BJ (cell line): ENCODE measurements around the gene EMID1. TPM values are rescaled to one million over a fixed set of nuclear protein-coding genes. Genes with fewer than 3 reads are reported as not detected.

Experiments used
- CTCF ChIA-PET: fragments of 350-600 bp; formaldehyde crosslinking; extraction: SDS; loops from one replicate; lab custom pipeline; 2021; ENCODE audit warnings: antibody characterized with exemption, inconsistent platforms; lab: Yijun Ruan, JAX
- POLR2A ChIA-PET: fragments of 300-600 bp; sonication (Branson Sonifier 250); formaldehyde crosslinking; extraction: SDS; loops from one replicate; lab custom pipeline; 2021; ENCODE audit warnings: antibody characterized with exemption; lab: Charles Lee
- DNase-seq: peaks from one replicate; pipeline ENCODE4 v3.0.0-alpha.2; 2011; ENCODE audit warnings: low read depth
- H3K27me3 ChIP-seq: 2 replicates; pipeline ENCODE4 v1.6.0; 2011; ENCODE audit warnings: low read length; ENCODE audit not compliant: control insufficient read depth, insufficient read depth
- H3K36me3 ChIP-seq: 2 replicates; pipeline ENCODE4 v1.5.1; 2011; ENCODE audit warnings: low read length; ENCODE audit not compliant: control insufficient read depth, insufficient read depth
- H3K4me3 ChIP-seq: 2 replicates; pipeline ENCODE4 v1.5.1; 2011; ENCODE audit warnings: low read depth, mild to moderate bottlenecking, control low read depth, low read length
- polyA plus RNA-seq: library from polyadenylated mRNA; depleted of rRNA; stranded (reverse); fragments of >200 nt; gene quantifications from 2 replicates; pipeline ENCODE4 v1.2.3, GENCODE V29; 2011
- TF ChIP-seq, protein P1 (sequence below): IDR thresholded peaks from 2 replicates; pipeline ENCODE4 v1.5.1; 2011; ENCODE audit warnings: low read depth, mild to moderate bottlenecking, control low read depth, inconsistent platforms, low read length, moderate library complexity; ENCODE audit not compliant: insufficient read depth

Gene EMID1
- polyA plus RNA-seq, 1 experiment, result 0.05 TPM

DNA sequence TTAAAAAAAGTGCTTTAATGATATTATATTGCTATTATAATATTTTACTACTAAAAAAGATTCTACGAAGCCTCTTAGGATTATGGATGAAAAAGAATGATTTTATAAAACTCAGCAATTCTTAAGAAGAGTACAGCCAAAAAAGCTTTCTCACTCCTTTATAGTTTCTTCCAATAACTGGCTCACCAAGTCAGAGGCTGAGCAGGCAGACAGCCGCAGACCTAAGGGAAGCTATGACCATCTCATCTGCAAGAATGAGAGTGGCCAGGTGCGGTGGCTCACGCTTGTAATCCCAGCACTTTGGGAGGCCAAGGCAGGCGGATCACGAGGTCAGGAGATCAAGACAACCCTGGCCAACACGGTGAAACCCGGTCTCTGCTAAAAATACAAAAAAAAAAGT is 12.7 kb upstream of the EMID1 start:
- no peak for DNase-seq
- TF ChIP-seq, protein P1, sequence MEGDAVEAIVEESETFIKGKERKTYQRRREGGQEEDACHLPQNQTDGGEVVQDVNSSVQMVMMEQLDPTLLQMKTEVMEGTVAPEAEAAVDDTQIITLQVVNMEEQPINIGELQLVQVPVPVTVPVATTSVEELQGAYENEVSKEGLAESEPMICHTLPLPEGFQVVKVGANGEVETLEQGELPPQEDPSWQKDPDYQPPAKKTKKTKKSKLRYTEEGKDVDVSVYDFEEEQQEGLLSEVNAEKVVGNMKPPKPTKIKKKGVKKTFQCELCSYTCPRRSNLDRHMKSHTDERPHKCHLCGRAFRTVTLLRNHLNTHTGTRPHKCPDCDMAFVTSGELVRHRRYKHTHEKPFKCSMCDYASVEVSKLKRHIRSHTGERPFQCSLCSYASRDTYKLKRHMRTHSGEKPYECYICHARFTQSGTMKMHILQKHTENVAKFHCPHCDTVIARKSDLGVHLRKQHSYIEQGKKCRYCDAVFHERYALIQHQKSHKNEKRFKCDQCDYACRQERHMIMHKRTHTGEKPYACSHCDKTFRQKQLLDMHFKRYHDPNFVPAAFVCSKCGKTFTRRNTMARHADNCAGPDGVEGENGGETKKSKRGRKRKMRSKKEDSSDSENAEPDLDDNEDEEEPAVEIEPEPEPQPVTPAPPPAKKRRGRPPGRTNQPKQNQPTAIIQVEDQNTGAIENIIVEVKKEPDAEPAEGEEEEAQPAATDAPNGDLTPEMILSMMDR, result no peak
- H3K4me3 ChIP-seq, result no peak overlapping the region
- peaks cover 1% of the 10 kb centered on the region for H3K27me3 ChIP-seq
- POLR2A ChIA-PET, result no interaction called here
- CTCF ChIA-PET, result interaction anchor here (0.7 to 1.6 kb wide), 3 partner anchors 17 to 52 kb away, joined by 3 read pairs; no protein-coding TSS in a partner anchor
- no peaks in the 10 kb centered on the region for H3K36me3 ChIP-seq

DNA sequence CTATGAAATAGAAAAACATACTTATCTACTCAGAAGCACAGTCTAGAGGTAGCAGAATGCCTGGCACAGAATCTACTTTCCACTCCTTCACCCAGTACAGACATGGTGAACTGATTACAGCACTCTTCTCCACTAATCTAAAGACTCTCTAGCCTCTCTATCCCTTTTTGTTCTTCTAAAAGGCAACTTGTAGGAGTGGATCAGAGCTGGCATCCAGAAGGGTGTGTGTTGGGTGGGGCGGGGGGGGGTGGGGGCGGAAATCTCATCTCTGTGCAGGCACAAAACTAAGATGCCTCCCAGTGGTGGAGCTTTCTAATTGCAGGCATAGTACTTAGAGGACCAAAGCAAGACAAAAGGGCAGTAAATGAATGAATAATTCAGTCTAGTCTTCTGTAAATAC is 11.5 kb upstream of the EMID1 start:
- H3K27me3 ChIP-seq, result peaks cover 1% of the 10 kb centered on the region
- CTCF ChIA-PET, result interaction anchor here (1.6 kb wide), 1 partner anchor 44 kb away, joined by 3 read pairs; no protein-coding TSS in a partner anchor
- DNase-seq, result no peak
- no peak overlapping the region for H3K4me3 ChIP-seq
- H3K36me3 ChIP-seq, result no peaks in the 10 kb centered on the region
- POLR2A ChIA-PET, result no interaction called here
- TF ChIP-seq, protein P1, result no peak

DNA sequence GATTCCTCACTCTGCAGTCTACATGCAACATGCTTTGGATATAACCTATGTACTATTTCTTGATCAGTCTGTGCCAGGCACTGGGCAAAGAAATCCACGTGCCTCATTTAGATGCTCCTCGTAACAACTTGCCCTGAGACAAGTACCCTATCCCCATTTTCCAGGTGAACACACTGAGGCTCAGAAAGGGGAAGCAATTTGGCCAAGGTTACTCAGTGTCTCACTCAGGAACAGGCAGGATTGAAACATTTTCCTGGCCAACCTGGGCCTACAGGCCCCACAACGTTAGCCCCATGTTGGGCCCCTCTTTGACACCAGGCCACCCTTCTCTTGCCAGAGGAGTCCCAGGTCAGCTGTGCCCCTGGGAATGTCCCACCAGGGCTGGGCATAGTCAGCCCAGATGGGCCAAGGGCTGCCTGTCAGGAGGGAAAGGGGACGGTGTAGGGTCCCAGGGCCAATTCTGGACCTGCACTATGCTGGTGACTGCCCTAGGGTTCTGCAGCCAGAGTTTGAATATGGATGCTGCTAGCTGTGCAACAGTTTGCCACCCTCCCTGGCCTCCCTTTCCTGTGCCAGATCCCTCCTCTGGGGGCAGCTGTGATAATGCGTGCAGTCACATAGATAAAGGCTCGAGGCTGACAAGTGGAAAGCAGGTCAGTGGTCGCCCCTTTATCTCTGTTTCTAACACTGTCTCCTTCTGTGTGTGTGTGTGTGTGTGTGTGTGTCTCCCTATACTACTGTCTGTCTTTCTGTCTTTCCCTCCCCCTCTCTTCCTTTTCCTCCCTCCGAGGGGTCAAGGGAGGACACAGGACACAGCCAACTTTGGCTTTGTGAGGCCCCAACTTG is 10.4 kb upstream of the EMID1 start:
- Histone ChIP-seq H3K27me3 (no peaks in the 10 kb centered on the region; the same call in none of the 2 replicates), H3K4me3 (no peak overlapping the region), H3K36me3 (no peaks in the 10 kb centered on the region)
- TF ChIP-seq, protein P1, result no peak
- CTCF ChIA-PET, result interaction anchor here (0.7 kb wide), 1 partner anchor 18 kb away, joined by 3 read pairs; no protein-coding TSS in a partner anchor
- POLR2A ChIA-PET, result interaction anchor here (0.6 kb wide), 1 partner anchor 312 kb away, joined by 5 read pairs; the partner anchor contains the start of gene ZNRF3
- no peak for DNase-seq

DNA sequence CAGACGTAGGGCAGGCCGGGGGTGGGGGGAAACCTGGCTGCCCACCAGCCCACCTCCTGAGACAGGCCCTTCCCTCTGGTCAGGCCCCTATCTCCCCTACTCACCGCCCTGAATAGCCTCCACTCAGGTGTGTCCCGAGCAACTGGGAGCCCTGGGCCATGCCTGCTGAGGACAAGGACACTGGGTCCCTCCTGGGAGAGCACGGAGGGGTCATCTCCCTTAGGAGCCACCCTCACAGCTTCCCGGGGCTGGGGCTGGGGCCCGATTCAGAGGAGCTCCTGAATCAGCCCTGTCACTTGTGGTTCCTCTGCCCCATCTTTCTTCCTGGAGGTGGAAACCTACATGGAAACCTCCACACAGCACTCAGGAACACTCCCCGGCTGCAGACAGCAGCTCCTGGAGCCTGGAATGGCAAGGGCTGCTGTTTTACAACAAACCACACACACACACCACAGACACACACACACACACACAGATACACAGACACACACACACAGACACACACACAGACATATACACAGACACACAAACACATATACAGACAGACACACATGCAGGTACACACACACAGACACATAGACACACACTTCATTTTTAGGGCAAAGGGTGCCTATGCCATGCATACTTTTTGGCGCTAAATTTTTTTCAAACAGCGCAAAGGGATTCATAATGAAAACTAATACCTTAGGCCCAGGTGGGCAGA is 9.6 kb upstream of the EMID1 start:
- TF ChIP-seq, protein P1, result no peak
- Histone ChIP-seq H3K36me3 (no peaks in the 10 kb centered on the region), H3K4me3 (no peak overlapping the region), H3K27me3 (no peaks in the 10 kb centered on the region; the same call in 1 of the 2 replicates)
- CTCF ChIA-PET, result no interaction called here
- POLR2A ChIA-PET, result no interaction called here
- no peak for DNase-seq

DNA sequence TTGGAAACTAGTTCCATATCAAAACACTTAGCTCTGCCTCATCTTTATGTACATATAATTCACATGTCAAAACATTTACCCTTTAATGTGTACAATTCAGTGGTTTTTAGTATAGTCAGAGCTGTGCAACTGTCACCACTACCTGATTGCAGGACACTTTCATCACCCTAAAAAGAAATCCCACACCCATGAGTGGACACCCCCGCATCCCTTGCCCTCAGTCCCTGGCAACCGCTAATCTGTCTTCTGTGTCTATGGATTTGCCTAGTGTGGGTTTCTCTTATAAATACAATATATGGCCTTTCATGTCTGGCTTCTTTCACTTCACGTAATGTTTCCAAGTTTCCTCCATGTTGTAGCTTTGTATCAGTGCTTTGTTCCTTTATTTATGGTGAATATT is 8.6 kb upstream of the EMID1 start:
- no peak for DNase-seq
- TF ChIP-seq, protein P1, result no peak
- ChIA-PET POLR2A (no interaction called here), CTCF (interaction anchor here (0.8 kb wide), 1 partner anchor 342 kb away, joined by 4 read pairs; no protein-coding TSS in a partner anchor)
- peaks cover 1% of the 10 kb centered on the region for H3K27me3 ChIP-seq
- no peaks in the 10 kb centered on the region for H3K36me3 ChIP-seq
- no peak overlapping the region for H3K4me3 ChIP-seq
